ENCODE results near the gene VPS51.
A peak's percentile ranks its signal among the peaks of the same experiment; 100 is the strongest.

Gene VPS51

DNA sequence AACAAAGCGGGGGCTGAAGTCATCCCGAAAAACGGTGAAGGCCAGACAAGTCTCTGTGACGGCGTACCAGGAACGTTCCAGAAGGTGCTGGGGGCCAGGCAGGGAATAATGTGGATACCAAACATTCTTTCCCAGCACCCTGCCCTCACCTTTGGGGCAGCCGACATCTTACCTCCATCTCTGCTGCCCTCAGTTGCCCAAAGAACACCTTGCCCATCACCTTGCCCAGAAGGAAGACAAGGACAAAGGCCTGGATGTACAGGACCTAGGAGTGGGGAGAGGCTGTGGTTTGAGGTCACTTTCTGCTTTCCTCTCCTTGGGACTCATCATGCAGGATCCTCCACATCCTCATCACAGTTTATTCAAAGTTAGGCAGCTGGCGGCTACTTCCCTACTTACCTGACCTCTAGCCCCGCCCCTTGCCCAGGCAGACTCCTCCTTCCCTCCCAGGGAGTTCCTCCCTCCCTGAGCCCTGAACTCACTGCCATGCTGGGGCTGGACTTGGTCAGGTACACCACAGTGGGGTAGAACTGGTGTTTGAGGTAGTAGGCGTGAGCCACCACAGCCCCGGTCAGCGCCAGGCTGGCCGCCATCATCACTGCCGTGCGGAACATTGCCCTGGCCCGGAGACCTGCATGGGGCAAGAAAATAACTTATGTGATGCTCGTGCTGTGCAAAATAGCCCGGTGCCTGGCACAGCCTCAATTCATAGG, 37.1 kb downstream of the VPS51 start:
- peak overlapping the region; percentile 99 for H3K9ac ChIP-seq (ENCODE audit: insufficient read length, low read depth)
- H3K9me3 ChIP-seq (ENCODE audit: insufficient read depth, low read length), result no peaks in the 10 kb centered on the region
- H3K27me3 ChIP-seq (ENCODE audit: insufficient read depth, insufficient read length), result no peaks in the 10 kb centered on the region
- no peak for DNase-seq (ENCODE audit: low read depth, low spot score)
- H3K4me3 ChIP-seq (ENCODE audit: insufficient read length, low read depth), result peak overlapping the region; percentile 96
- H3K4me1 ChIP-seq (ENCODE audit: insufficient read depth, insufficient read length), result peaks cover 12% of the 10 kb centered on the region
- TF ChIP-seq ZNF274 (IDR thresholded peaks at IDR 0.05; ENCODE audit: low read depth, low read length), result no peak
- no peak for TF ChIP-seq SUZ12 (IDR thresholded peaks at IDR 0.05; ENCODE audit: extremely low read depth, insufficient read depth, insufficient read length)
- TF ChIP-seq YY1 (IDR thresholded peaks at IDR 0.05; ENCODE audit: insufficient read depth, insufficient read length), result no peak
- H3K36me3 ChIP-seq (ENCODE audit: insufficient read depth, insufficient read length, low read length), result peaks cover 49% of the 10 kb centered on the region

DNA sequence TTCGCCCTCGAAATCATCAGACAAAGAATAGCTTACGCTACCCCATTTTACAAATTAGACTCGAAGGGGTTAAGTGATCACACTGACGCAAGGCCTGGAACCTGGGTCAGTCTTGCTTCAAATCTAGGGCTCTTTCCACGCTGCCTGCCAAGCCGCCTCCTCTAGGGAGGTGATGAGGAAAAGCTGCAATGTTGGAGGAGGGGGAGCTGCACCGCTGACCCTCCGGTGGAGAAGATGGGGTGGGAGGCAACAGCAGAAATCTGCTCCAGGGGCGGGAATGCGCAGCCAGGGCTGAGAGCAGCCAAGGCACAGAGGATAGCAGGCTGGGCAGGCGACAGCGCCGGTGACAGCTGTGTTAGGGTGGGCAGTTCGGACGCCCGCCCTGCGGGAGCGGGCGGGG, 37.7 kb downstream of the VPS51 start:
- Histone ChIP-seq H3K9me3 (ENCODE audit: insufficient read depth, low read length) (no peaks in the 10 kb centered on the region), H3K27me3 (ENCODE audit: insufficient read depth, insufficient read length) (no peaks in the 10 kb centered on the region), H3K9ac (ENCODE audit: insufficient read length, low read depth) (peak overlapping the region; percentile 99), H3K4me3 (ENCODE audit: insufficient read length, low read depth) (peak overlapping the region; percentile 96), H3K4me1 (ENCODE audit: insufficient read depth, insufficient read length) (peaks cover 12% of the 10 kb centered on the region), H3K36me3 (ENCODE audit: insufficient read depth, insufficient read length, low read length) (peaks cover 43% of the 10 kb centered on the region)
- TF ChIP-seq SUZ12 (IDR thresholded peaks at IDR 0.05; ENCODE audit: extremely low read depth, insufficient read depth, insufficient read length) (no peak), YY1 (IDR thresholded peaks at IDR 0.05; ENCODE audit: insufficient read depth, insufficient read length) (no peak), ZNF274 (IDR thresholded peaks at IDR 0.05; ENCODE audit: low read depth, low read length) (no peak)
- no peak for DNase-seq (ENCODE audit: low read depth, low spot score)

DNA sequence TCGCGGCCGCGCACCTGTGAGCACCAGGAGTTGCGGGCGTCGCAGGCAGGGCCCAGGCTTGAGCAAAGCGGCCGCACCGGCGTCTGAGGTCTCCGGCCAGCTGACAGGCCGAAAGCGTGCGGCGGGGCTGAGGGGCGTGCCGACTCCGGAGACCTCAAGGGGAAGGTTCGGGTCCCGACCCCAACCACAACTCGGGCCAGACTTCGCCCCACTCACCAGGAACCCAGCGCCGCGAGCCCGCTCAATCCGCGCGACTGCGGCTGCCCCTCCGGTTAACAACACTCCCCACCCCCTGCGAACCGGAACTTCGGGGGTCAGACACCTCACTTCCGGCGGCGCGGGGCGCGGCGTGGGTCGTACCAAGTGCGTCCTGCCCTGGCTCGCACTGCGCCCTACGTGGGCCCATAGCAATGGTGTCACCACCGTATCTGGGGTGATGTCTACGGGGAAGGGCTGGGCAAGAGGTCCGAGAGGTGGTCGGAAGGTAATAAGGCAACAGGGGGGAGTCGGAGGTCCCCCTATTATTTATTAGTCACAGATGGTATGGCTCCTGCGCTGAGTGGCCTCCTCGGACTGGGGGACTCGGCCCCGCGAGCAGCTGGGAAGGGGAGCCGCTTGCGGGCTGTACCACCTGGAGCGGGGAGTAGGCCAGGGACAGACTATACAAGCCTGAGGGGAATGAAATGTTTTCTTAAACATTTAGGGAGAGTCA, 38.4 kb downstream of the VPS51 start, which contains the start of gene SYVN1:
TSS of gene SYVN1 (minus strand) at position 280 of the 712 bp plus-strand sequence. CDS start 918 bp downstream, outside the sequence.
- H3K36me3 ChIP-seq (ENCODE audit: insufficient read depth, insufficient read length, low read length), result peaks cover 36% of the 10 kb centered on the region
- peak; percentile 73 for DNase-seq (ENCODE audit: low read depth, low spot score)
- no peaks in the 10 kb centered on the region for H3K27me3 ChIP-seq (ENCODE audit: insufficient read depth, insufficient read length)
- H3K4me1 ChIP-seq (ENCODE audit: insufficient read depth, insufficient read length), result peaks cover 12% of the 10 kb centered on the region
- peak within 1 kb of the TSS; percentile 96 for H3K4me3 ChIP-seq (ENCODE audit: insufficient read length, low read depth)
- TF ChIP-seq ZNF274 (IDR thresholded peaks at IDR 0.05; ENCODE audit: low read depth, low read length) (no peak), SUZ12 (IDR thresholded peaks at IDR 0.05; ENCODE audit: extremely low read depth, insufficient read depth, insufficient read length) (no peak), YY1 (IDR thresholded peaks at IDR 0.05; ENCODE audit: insufficient read depth, insufficient read length) (no peak)
- H3K9me3 ChIP-seq (ENCODE audit: insufficient read depth, low read length), result no peaks in the 10 kb centered on the region
- peak within 1 kb of the TSS; percentile 99 for H3K9ac ChIP-seq (ENCODE audit: insufficient read length, low read depth)

DNA sequence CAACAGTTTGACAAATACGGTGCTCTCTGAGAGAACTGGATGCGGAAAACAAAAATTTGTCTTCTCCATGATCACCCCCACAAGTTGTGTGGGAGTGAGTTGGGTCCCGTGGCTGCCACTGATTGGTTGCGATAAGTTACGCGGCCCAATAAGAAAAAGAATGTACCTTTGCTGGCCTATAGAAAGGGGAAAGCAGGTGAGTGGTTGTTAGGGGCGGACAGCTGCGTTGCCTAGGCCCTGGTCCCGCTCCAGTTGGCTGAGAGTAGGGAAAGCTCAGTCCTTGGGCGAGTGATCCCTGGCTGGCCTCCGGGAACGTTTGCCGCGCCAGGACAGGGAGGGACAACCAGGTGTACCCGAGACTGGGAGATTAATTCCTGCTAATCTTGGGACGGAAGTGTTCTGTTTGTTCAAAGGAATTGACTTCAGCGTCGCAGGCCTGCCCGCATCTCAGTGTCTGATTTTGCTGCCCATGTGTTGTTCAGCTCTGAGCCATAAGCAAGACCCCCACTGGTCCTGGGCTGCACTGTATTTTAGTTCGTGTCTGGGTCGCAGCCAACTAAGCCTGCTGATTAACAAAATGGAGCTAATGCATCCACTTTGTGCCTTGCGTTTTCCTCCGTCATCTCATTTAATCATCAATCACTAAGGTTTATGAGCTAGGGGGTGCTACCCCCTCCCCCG, 39.1 kb downstream of the VPS51 start:
- no peaks in the 10 kb centered on the region for H3K9me3 ChIP-seq (ENCODE audit: insufficient read depth, low read length)
- peak; percentile 98 for DNase-seq (ENCODE audit: low read depth, low spot score)
- H3K36me3 ChIP-seq (ENCODE audit: insufficient read depth, insufficient read length, low read length), result peaks cover 29% of the 10 kb centered on the region
- H3K4me1 ChIP-seq (ENCODE audit: insufficient read depth, insufficient read length), result peaks cover 12% of the 10 kb centered on the region
- no peaks in the 10 kb centered on the region for H3K27me3 ChIP-seq (ENCODE audit: insufficient read depth, insufficient read length)
- no peak for TF ChIP-seq ZNF274 (IDR thresholded peaks at IDR 0.05; ENCODE audit: low read depth, low read length)
- TF ChIP-seq YY1 (IDR thresholded peaks at IDR 0.05; ENCODE audit: insufficient read depth, insufficient read length), result no peak
- TF ChIP-seq SUZ12 (IDR thresholded peaks at IDR 0.05; ENCODE audit: extremely low read depth, insufficient read depth, insufficient read length), result no peak
- H3K9ac ChIP-seq (ENCODE audit: insufficient read length, low read depth), result peak overlapping the region; percentile 99
- peak overlapping the region; percentile 96 for H3K4me3 ChIP-seq (ENCODE audit: insufficient read length, low read depth)

DNA sequence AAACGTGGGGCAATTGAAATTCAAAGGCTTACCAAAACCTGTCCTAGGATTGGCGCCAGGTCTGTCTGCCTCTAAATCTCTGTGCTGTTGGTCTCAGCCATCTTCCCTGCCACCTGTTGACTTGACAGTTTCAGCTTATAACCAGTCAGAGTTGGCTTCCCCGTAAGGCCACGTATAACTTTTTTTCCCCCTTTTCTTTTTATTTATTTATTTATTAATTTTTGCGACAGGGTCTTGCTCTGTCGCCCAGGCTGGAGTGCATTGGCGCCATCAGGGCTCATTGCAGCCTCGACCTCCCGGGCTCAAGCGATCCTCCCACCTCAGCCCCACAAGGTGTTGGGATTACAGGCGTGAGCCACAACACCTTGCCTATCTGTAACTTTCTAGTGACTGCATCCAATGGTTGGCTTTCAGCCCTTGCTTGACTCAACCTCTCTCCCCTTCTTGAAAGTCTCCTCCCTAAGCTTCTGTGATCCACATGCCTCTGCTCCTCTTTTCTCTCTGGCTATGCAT, 39.7 kb downstream of the VPS51 start:
- Histone ChIP-seq H3K9ac (ENCODE audit: insufficient read length, low read depth) (peak overlapping the region; percentile 99), H3K27me3 (ENCODE audit: insufficient read depth, insufficient read length) (no peaks in the 10 kb centered on the region), H3K4me3 (ENCODE audit: insufficient read length, low read depth) (peak overlapping the region; percentile 96), H3K36me3 (ENCODE audit: insufficient read depth, insufficient read length, low read length) (peaks cover 24% of the 10 kb centered on the region), H3K4me1 (ENCODE audit: insufficient read depth, insufficient read length) (peaks cover 12% of the 10 kb centered on the region), H3K9me3 (ENCODE audit: insufficient read depth, low read length) (no peaks in the 10 kb centered on the region)
- TF ChIP-seq SUZ12 (IDR thresholded peaks at IDR 0.05; ENCODE audit: extremely low read depth, insufficient read depth, insufficient read length), result no peak
- TF ChIP-seq ZNF274 (IDR thresholded peaks at IDR 0.05; ENCODE audit: low read depth, low read length), result no peak
- TF ChIP-seq YY1 (IDR thresholded peaks at IDR 0.05; ENCODE audit: insufficient read depth, insufficient read length), result no peak
- no peak for DNase-seq (ENCODE audit: low read depth, low spot score)

DNA sequence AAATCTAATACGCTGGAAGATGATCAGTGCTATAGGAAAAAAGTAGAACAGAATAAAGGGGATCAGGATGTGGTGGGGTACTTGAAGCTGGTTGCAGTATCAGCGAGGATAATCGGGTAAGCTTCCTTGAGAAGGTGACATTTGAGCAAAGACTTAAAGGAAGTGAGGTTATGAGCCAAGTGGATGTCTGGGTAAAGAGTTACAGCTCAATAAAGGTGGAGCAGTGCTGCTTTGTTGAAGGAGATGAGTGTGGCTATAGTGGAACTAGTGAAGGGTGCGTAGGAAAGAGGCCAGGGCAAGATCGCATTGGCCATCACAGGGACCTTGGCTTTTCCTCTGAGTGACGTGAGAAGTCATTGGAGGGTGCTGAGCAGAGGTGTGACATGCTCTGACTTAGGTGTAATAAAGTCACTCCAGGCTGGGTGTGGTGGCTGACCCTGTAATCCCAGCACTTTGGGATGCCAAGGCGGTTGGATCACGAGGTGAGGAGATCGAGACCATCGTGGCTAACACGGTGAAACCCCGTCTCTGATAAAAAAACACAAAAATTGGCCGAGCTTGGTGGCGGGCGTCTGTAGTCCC, 40.6 kb downstream of the VPS51 start:
- Histone ChIP-seq H3K27me3 (ENCODE audit: insufficient read depth, insufficient read length) (no peaks in the 10 kb centered on the region), H3K9ac (ENCODE audit: insufficient read length, low read depth) (no peak overlapping the region), H3K4me3 (ENCODE audit: insufficient read length, low read depth) (no peak overlapping the region), H3K36me3 (ENCODE audit: insufficient read depth, insufficient read length, low read length) (peaks cover 15% of the 10 kb centered on the region), H3K9me3 (ENCODE audit: insufficient read depth, low read length) (no peaks in the 10 kb centered on the region), H3K4me1 (ENCODE audit: insufficient read depth, insufficient read length) (peaks cover 12% of the 10 kb centered on the region)
- no peak for DNase-seq (ENCODE audit: low read depth, low spot score)
- TF ChIP-seq SUZ12 (IDR thresholded peaks at IDR 0.05; ENCODE audit: extremely low read depth, insufficient read depth, insufficient read length), result no peak
- TF ChIP-seq YY1 (IDR thresholded peaks at IDR 0.05; ENCODE audit: insufficient read depth, insufficient read length), result no peak
- no peak for TF ChIP-seq ZNF274 (IDR thresholded peaks at IDR 0.05; ENCODE audit: low read depth, low read length)

All from NT2/D1 (cell line).